Measurements from ENCODE around the gene MYO1D.
"Not testable (repeated sequence)": the region's sequence is repeated elsewhere in the genome, so short reads cannot be mapped to it uniquely, and the experiment has no call there.

Gene MYO1D

GRCh38 chr17:32461498-32461852 lies 415.4 kb downstream of the MYO1D start:
- DNase-seq (ENCODE audit: low read depth in 2 of 2) = no peak

DNA sequence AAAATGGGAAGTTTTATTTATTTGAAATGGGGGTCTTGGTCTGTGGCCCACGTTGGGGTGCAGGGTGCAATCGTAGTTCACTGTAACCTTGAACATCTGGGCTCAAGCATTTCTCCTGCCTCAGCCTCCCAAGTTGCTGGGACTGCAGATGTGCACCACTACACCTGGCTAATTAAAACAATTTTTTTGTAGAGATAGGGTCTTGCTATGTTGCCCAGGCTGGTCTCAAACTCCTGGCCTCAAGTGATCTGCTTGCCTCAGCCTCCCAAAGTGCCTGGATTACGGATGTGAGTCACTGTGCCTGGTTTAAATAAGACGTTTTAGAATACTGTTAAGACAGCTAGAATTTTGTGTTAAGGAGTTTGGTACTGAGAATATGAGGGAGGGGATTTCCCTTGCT lies 416.9 kb downstream of the MYO1D start:
- DNase-seq (ENCODE audit: low read depth in 2 of 2) = no peak

DNA sequence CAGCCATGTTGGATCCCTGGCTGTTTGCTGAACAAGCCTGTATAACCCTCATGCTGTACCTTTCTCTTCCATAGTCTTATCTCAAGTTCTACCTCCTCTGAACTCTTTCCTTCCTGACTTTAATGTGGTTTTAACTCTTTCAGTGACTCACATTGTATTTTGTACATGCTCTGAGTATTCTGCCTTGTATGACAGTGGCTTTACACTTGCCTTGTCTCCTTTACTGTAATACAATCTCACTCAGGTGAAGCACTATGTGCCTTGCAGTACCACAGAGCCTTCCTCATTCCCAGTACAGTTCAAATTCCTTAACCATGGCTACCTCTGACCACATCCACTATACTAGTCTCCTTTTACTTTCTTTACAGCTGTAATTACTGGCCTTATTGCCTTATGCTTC lies 418.6 kb downstream of the MYO1D start:
- no peak for DNase-seq (ENCODE audit: low read depth in 2 of 2)

- no peak for DNase-seq (ENCODE audit: low read depth in 2 of 2)
Observed at GRCh38 chr17:32453370-32453769, 423.6 kb downstream of the MYO1D start.

DNA sequence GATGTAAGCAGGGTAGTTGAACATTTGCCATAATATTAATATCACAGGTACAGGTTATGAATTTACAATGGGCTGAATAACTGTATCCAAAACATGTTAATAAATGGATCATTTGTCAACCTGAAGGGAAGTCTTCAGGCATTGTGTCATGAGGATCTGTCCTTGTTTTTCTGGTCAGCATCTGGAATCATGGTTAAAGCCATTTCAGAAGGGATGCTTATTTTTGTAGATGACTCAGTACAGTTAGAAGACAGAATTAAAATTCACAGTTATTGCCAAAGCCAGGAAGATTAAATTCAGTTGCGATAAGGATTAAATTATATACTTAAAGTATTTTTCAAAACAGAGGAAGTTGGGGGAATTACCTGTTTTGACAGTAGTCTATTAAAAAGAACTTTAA lies 424.6 kb downstream of the MYO1D start:
- DNase-seq (ENCODE audit: low read depth in 2 of 2) = no peak

DNA sequence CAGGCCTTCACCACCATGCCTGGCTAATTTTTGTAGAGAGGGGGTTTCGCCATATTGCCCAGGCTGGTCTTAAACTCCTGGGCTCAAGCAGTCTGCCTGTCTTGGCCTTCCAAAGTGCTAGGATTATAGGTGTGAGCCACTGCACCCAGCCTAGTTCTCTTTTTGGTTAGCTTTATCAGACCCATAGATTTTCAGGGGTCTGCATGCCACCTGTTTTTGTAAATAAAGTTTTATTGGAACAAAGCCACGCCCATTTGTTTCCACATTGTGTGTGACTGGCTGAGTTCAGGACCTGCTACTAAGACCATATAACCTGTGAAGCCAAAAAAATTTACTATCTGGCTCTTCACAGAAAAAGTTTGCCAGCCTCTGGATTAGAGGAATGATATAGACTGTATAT lies 425.0 kb downstream of the MYO1D start:
- no peak for DNase-seq (ENCODE audit: low read depth in 2 of 2)

- not testable (repeated sequence) for DNase-seq (ENCODE audit: low read depth in 2 of 2)
Observed at GRCh38 chr17:32450379-32450778, 426.5 kb downstream of the MYO1D start.

DNA sequence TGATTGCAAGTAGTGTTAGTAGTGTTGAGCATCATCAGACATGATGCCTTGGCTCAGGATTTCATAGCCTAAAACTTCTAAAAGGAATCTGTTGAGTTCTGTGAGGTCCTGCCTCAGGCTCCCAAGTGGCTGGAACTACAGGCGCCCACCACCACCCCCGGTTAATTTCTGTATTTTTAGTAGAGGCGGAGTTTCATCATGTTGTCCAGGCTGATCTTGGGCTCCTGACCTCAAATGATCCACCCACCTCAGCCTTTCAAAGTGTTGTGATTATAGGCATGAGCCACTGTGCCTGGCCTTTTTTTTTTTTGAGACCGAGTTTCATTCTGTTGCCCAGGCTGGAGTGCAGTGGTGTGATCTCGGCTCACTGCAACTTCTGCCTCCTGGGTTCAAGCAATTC lies 427.0 kb downstream of the MYO1D start:
- no peak for DNase-seq (ENCODE audit: low read depth in 2 of 2)

GRCh38 chr17:32446949-32447348 lies 430.0 kb downstream of the MYO1D start:
- no peak for DNase-seq (ENCODE audit: low read depth in 2 of 2)

GRCh38 chr17:32445971-32446370 lies 431.0 kb downstream of the MYO1D start:
- DNase-seq (ENCODE audit: low read depth in 2 of 2) = no peak

DNA sequence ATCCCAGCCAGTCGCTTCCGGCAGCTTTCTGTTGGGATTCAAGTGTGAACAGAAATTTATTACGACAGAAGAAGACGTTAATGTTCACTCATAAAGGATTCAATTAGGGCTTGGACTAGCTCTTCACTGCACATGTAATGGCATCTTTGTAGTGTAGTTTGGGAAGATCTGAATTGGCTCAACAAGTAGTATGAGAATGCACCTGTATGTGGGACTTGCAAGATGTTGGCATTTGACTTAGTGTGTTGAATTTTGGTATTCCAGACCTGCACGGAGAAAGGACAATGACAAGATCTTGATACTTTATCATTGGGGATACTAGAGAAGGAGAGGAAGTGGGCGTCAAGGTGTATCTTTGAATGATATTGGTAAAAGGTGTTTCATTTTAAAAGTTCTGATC lies 431.4 kb downstream of the MYO1D start:
- no peak for DNase-seq (ENCODE audit: low read depth in 2 of 2)

DNA sequence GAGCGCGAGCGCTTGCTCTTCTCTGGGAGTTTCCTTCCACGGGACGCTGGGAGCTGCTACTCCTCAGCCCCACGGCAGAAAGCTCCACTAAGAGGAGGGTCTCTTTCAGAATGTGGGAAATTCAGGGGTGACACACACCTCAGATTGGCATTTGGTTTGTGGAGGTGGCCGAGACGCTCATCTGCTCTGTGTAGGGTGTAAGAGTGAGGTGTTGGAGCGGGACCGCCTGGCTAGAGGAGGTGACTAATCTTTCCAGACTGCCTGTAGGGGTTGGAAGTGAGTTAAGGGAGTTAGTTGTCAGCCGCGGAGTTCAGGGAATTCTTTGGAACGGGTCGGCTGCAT lies 431.9 kb downstream of the MYO1D start:
- DNase-seq (ENCODE audit: low read depth in 2 of 2) = peak; percentile 24 to 28

- peak; percentile 98 to 99 for DNase-seq (ENCODE audit: low read depth in 2 of 2)
Observed at GRCh38 chr17:32444301-32445073, 432.4 kb downstream of the MYO1D start, which contains the start of gene PSMD11. TSS of gene PSMD11 (plus strand) at chr17:32444510. CDS start at chr17:32444524, 14 bp downstream.

GRCh38 chr17:32443827-32444300 lies 433.1 kb downstream of the MYO1D start:
- DNase-seq (ENCODE audit: low read depth in 2 of 2) = no peak

All from stimulated activated CD4-positive, alpha-beta T cell treated with anti-CD3 and anti-CD28 coated beads, Interleukin-12 subunit alpha, Interleukin-12 subunit beta, amount 100 ng/mL, for 24 hours (primary cell).